Ishikawa (cell line): ENCODE measurements around the gene SLC5A2.

Experiments used
- EGR1 ChIP-seq: IDR thresholded peaks from 2 replicates; pipeline ENCODE4 v1.6.1; 2012
- EP300 ChIP-seq: IDR thresholded peaks from 2 replicates; pipeline ENCODE4 v1.6.1; 2012; ENCODE audit warnings: borderline replicate concordance
- FOXM1 ChIP-seq: IDR thresholded peaks from 2 replicates; pipeline ENCODE4 v1.6.1; 2012; ENCODE audit warnings: low read depth, borderline replicate concordance
- NFIC ChIP-seq: IDR thresholded peaks from 2 replicates; pipeline ENCODE4 v1.6.1; 2012
- TCF12 ChIP-seq: IDR thresholded peaks from 2 replicates; pipeline ENCODE4 v1.6.1; 2012; ENCODE audit warnings: low read depth
- TEAD4 ChIP-seq: IDR thresholded peaks from 2 replicates; pipeline ENCODE4 v1.6.1; 2012
- TF ChIP-seq, protein P1 (sequence below): IDR thresholded peaks from 2 replicates; pipeline ENCODE4 v1.6.1; 2012
- TF ChIP-seq, protein P2 (sequence below): IDR thresholded peaks from 2 replicates; pipeline ENCODE4 v1.6.1; 2012; ENCODE audit warnings: low read depth, mild to moderate bottlenecking

DNA sequence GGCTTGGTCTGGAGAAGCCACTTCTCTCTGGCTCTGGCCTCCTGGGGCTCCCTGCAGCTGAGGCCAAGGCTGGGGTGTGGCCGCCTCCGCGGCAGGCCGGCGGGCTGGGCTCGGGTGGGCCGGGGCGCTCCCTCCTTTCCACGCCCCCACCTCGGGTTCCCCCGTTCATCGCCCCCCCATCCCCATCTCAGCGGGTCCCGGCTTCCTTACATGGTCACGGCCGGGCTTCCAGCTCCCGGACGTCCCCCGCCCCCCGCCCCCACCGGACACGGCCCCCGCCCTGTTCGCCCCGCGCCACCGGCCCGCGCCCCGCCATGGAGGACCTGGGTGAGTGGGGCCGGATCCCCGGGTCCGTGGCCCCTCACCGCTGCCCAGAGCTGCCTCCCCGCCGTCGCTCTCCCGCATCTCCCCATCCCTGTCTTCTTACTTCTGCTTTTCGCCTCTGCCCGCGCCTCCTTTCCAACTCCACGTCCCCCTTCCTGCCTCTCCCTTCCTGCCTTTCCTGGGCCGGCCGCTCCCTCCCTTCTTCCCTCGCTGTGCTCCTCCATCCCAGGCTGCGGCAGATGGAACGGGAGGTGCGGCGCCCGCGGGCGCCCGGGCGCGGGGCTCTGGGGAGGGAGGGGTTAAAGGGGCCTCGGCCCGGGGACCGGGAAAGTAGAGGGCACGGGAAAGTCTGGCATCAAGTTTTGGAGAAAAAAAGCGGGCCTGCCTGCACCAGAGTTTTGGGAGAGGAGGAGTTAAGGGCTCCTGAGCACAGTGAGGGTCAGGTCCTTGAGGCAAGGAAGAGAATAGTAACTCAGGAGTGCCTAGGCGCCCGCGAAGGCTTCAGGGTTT lies 10.8 kb upstream of the SLC5A2 start, which contains the start of gene TGFB1I1:
- TF ChIP-seq, protein P1, sequence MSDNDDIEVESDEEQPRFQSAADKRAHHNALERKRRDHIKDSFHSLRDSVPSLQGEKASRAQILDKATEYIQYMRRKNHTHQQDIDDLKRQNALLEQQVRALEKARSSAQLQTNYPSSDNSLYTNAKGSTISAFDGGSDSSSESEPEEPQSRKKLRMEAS = no peak
- TF ChIP-seq TEAD4 = no peak
- TF ChIP-seq, protein P2, sequence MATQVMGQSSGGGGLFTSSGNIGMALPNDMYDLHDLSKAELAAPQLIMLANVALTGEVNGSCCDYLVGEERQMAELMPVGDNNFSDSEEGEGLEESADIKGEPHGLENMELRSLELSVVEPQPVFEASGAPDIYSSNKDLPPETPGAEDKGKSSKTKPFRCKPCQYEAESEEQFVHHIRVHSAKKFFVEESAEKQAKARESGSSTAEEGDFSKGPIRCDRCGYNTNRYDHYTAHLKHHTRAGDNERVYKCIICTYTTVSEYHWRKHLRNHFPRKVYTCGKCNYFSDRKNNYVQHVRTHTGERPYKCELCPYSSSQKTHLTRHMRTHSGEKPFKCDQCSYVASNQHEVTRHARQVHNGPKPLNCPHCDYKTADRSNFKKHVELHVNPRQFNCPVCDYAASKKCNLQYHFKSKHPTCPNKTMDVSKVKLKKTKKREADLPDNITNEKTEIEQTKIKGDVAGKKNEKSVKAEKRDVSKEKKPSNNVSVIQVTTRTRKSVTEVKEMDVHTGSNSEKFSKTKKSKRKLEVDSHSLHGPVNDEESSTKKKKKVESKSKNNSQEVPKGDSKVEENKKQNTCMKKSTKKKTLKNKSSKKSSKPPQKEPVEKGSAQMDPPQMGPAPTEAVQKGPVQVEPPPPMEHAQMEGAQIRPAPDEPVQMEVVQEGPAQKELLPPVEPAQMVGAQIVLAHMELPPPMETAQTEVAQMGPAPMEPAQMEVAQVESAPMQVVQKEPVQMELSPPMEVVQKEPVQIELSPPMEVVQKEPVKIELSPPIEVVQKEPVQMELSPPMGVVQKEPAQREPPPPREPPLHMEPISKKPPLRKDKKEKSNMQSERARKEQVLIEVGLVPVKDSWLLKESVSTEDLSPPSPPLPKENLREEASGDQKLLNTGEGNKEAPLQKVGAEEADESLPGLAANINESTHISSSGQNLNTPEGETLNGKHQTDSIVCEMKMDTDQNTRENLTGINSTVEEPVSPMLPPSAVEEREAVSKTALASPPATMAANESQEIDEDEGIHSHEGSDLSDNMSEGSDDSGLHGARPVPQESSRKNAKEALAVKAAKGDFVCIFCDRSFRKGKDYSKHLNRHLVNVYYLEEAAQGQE = no peak
- TF ChIP-seq EP300 = no peak
- TF ChIP-seq TCF12 = no peak
- no peak for TF ChIP-seq FOXM1
- no peak for TF ChIP-seq EGR1
- TF ChIP-seq NFIC = no peak
